SKM-1 (cell line): Measurements from ENCODE around the gene DLEC1.

Experiments
- DNase-seq: peaks from one replicate; lab custom pipeline; 2025; ENCODE audit not compliant: unreplicated experiment; lab: John Stamatoyannopoulos, UW

Gene DLEC1

GRCh38 chr3:38105525-38105924, 66.5 kb downstream of the DLEC1 start:
- no peak for DNase-seq

- DNase-seq: no peak
Observed at GRCh38 chr3:38107911-38108648, 69.1 kb downstream of the DLEC1 start.

- DNase-seq: peak; percentile 76
Observed at GRCh38 chr3:38108649-38109579, 69.9 kb downstream of the DLEC1 start.

GRCh38 chr3:38109580-38110313, 70.7 kb downstream of the DLEC1 start:
- DNase-seq: no peak

GRCh38 chr3:38110314-38111050, 71.5 kb downstream of the DLEC1 start:
- DNase-seq: no peak

- no peak for DNase-seq
Observed at GRCh38 chr3:38111201-38111600, 72.2 kb downstream of the DLEC1 start.

- DNase-seq: no peak
Observed at GRCh38 chr3:38111696-38112377, 72.8 kb downstream of the DLEC1 start.

GRCh38 chr3:38112378-38112761, 73.4 kb downstream of the DLEC1 start:
- no peak for DNase-seq

GRCh38 chr3:38114052-38114874, 75.3 kb downstream of the DLEC1 start:
- no peak for DNase-seq

GRCh38 chr3:38114875-38115644, 76.1 kb downstream of the DLEC1 start:
- no peak for DNase-seq

- no peak for DNase-seq
Observed at GRCh38 chr3:38115645-38116427, 76.8 kb downstream of the DLEC1 start.

- DNase-seq: no peak
Observed at GRCh38 chr3:38116471-38117162, 77.6 kb downstream of the DLEC1 start.

- DNase-seq: no peak
Observed at GRCh38 chr3:38117163-38117716, 78.2 kb downstream of the DLEC1 start.

- peak; percentile 34 for DNase-seq
Observed at GRCh38 chr3:38117748-38118420, 78.9 kb downstream of the DLEC1 start.

- DNase-seq: no peak
Observed at GRCh38 chr3:38118421-38119247, 79.6 kb downstream of the DLEC1 start.

GRCh38 chr3:38119248-38119544, 80.2 kb downstream of the DLEC1 start:
- no peak for DNase-seq
